Measurements from ENCODE around the gene FGF1.

The FGF1 gene

GRCh38 chr5:142617416-142618129 is 68.3 kb downstream of the FGF1 start:
- no peak overlapping the region for H3K4me3 ChIP-seq (ENCODE audit: low read depth in 1 of 2, low read length in 2 of 2)
- H3K27me3 ChIP-seq (ENCODE audit: control insufficient read depth in 1 of 2, insufficient read depth in 2 of 2, low read length in 2 of 2): no peaks in the 10 kb centered on the region
- no peak overlapping the region for H3K27ac ChIP-seq (ENCODE audit: low read depth, low read length)
- H3K36me3 ChIP-seq (ENCODE audit: control insufficient read depth in 1 of 2, insufficient read depth in 2 of 2, low read length in 2 of 2): no peaks in the 10 kb centered on the region
- H3K9ac ChIP-seq (ENCODE audit: low read depth in 1 of 2, low read length in 2 of 2): no peak overlapping the region
- H3K9me3 ChIP-seq (ENCODE audit: control insufficient read depth in 1 of 2, low read length in 2 of 2): no peaks in the 10 kb centered on the region
- no peaks in the 10 kb centered on the region for H3K4me1 ChIP-seq (ENCODE audit: control insufficient read depth in 1 of 2, insufficient read depth in 2 of 2, low read length in 2 of 2)

DNA sequence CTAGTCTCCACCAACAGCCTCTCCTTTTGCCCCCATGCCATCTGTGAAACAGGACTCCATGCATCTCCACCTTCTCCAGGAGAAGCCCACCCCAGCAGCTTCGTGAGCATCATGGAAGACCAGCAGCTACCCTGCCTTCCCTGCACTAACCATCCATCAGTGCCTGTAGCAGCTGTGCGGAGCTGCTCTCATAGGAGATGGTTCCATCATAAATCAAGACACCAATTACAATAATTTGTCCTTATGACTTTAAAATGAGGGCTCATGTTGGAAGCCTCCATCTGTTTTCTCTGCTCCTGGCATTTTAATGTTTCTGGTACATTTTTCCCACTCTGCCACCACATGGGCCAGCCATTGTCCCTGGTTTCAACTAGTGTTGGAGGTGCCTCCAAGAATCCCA is 69.9 kb downstream of the FGF1 start:
- Histone ChIP-seq H3K9ac (ENCODE audit: low read depth in 1 of 2, low read length in 2 of 2) (no peak overlapping the region), H3K27me3 (ENCODE audit: control insufficient read depth in 1 of 2, insufficient read depth in 2 of 2, low read length in 2 of 2) (no peaks in the 10 kb centered on the region)

DNA sequence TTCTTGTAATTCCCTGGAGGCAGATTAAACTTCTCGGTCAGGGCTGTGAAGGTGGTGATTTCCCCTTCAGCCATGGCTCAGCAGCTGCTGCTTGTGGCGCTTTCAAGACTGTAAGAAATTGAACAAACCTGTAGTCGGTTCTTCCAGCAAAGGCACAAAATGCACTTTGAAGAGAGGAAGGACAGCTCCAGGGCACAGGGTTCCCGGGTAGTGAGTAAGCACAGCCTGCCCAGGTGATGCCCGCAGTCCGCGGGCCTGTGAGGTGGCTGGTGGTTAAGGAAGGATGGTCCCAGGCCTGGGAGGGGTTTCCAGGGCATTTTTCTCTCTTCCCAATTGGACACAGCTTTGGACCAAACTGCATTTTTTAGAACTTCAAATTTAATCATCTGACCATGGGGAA is 71.8 kb downstream of the FGF1 start:
- no peaks in the 10 kb centered on the region for H3K27me3 ChIP-seq (ENCODE audit: control insufficient read depth in 1 of 2, insufficient read depth in 2 of 2, low read length in 2 of 2)
- H3K9ac ChIP-seq (ENCODE audit: low read depth in 1 of 2, low read length in 2 of 2): no peak overlapping the region
- no peaks in the 10 kb centered on the region for H3K9me3 ChIP-seq (ENCODE audit: control insufficient read depth in 1 of 2, low read length in 2 of 2)
- H3K27ac ChIP-seq (ENCODE audit: low read depth, low read length): no peak overlapping the region
- H3K4me1 ChIP-seq (ENCODE audit: control insufficient read depth in 1 of 2, insufficient read depth in 2 of 2, low read length in 2 of 2): no peaks in the 10 kb centered on the region
- H3K4me3 ChIP-seq (ENCODE audit: low read depth in 1 of 2, low read length in 2 of 2): no peak overlapping the region
- H3K36me3 ChIP-seq (ENCODE audit: control insufficient read depth in 1 of 2, insufficient read depth in 2 of 2, low read length in 2 of 2): no peaks in the 10 kb centered on the region

More for the DNA sequence above, 69.9 kb downstream of the FGF1 start:
- Histone ChIP-seq H3K27ac (ENCODE audit: low read depth, low read length) (no peak overlapping the region), H3K9me3 (ENCODE audit: control insufficient read depth in 1 of 2, low read length in 2 of 2) (no peaks in the 10 kb centered on the region), H3K4me3 (ENCODE audit: low read depth in 1 of 2, low read length in 2 of 2) (no peak overlapping the region), H3K4me1 (ENCODE audit: control insufficient read depth in 1 of 2, insufficient read depth in 2 of 2, low read length in 2 of 2) (no peaks in the 10 kb centered on the region), H3K36me3 (ENCODE audit: control insufficient read depth in 1 of 2, insufficient read depth in 2 of 2, low read length in 2 of 2) (no peaks in the 10 kb centered on the region)

- Histone ChIP-seq H3K9ac (ENCODE audit: low read depth in 1 of 2, low read length in 2 of 2) (no peak overlapping the region), H3K27me3 (ENCODE audit: control insufficient read depth in 1 of 2, insufficient read depth in 2 of 2, low read length in 2 of 2) (no peaks in the 10 kb centered on the region), H3K9me3 (ENCODE audit: control insufficient read depth in 1 of 2, low read length in 2 of 2) (no peaks in the 10 kb centered on the region), H3K27ac (ENCODE audit: low read depth, low read length) (no peak overlapping the region), H3K36me3 (ENCODE audit: control insufficient read depth in 1 of 2, insufficient read depth in 2 of 2, low read length in 2 of 2) (no peaks in the 10 kb centered on the region), H3K4me1 (ENCODE audit: control insufficient read depth in 1 of 2, insufficient read depth in 2 of 2, low read length in 2 of 2) (no peaks in the 10 kb centered on the region), H3K4me3 (ENCODE audit: low read depth in 1 of 2, low read length in 2 of 2) (no peak overlapping the region)
Measured at GRCh38 chr5:142613271-142613671, 72.6 kb downstream of the FGF1 start.

DNA sequence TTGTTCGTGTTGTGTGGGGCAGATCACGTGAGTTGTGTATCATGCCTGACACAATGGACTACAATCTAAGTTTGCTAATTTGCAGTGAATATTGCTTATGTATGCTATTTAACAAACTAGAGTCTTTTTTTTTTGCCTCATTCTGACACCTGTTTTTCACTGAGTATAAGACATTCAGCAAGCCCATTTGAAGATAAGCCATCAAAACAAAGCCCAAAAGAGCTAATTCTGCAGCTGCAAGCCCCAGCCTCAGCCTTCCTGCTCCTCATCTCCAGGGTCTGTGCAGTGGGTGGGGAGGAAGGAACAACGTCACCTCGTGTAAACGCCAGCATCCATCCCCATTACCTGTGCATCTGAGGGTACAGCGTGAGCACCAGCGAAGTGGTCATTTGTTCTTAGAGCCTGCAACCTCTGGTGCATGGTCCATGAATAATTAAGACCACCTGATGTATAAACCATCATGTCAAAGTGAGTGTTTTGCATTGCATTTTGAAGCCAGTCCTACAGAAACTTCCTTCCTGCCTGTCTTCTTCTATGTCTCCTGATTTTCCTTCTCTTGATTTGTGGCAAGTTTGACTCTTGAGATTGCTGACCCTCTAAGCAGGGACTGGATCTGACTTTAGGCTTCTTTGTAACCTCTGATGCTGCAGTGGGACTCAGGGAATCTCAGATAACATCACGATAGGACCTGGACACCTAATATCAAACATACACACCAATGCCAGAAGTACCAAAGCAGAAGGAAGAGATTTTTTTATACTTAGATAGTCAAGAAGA is 73.2 kb downstream of the FGF1 start:
- peaks cover 0 to 3% of the 10 kb centered on the region in 2 donors for H3K27me3 ChIP-seq (ENCODE audit: control insufficient read depth in 1 of 2, insufficient read depth in 2 of 2, low read length in 2 of 2)
- H3K9me3 ChIP-seq (ENCODE audit: control insufficient read depth in 1 of 2, low read length in 2 of 2): no peaks in the 10 kb centered on the region
- no peaks in the 10 kb centered on the region for H3K36me3 ChIP-seq (ENCODE audit: control insufficient read depth in 1 of 2, insufficient read depth in 2 of 2, low read length in 2 of 2)
- no peak overlapping the region for H3K27ac ChIP-seq (ENCODE audit: low read depth, low read length)
- H3K4me3 ChIP-seq (ENCODE audit: low read depth in 1 of 2, low read length in 2 of 2): no peak overlapping the region
- no peak overlapping the region for H3K9ac ChIP-seq (ENCODE audit: low read depth in 1 of 2, low read length in 2 of 2)
- H3K4me1 ChIP-seq (ENCODE audit: control insufficient read depth in 1 of 2, insufficient read depth in 2 of 2, low read length in 2 of 2): no peaks in the 10 kb centered on the region

GRCh38 chr5:142611154-142611553 is 74.7 kb downstream of the FGF1 start:
- Histone ChIP-seq H3K9ac (ENCODE audit: low read depth in 1 of 2, low read length in 2 of 2) (no peak overlapping the region), H3K4me3 (ENCODE audit: low read depth in 1 of 2, low read length in 2 of 2) (no peak overlapping the region), H3K36me3 (ENCODE audit: control insufficient read depth in 1 of 2, insufficient read depth in 2 of 2, low read length in 2 of 2) (no peaks in the 10 kb centered on the region), H3K4me1 (ENCODE audit: control insufficient read depth in 1 of 2, insufficient read depth in 2 of 2, low read length in 2 of 2) (no peaks in the 10 kb centered on the region), H3K9me3 (ENCODE audit: control insufficient read depth in 1 of 2, low read length in 2 of 2) (no peaks in the 10 kb centered on the region), H3K27me3 (ENCODE audit: control insufficient read depth in 1 of 2, insufficient read depth in 2 of 2, low read length in 2 of 2) (peaks cover 0 to 3% of the 10 kb centered on the region in 2 donors), H3K27ac (ENCODE audit: low read depth, low read length) (no peak overlapping the region)

DNA sequence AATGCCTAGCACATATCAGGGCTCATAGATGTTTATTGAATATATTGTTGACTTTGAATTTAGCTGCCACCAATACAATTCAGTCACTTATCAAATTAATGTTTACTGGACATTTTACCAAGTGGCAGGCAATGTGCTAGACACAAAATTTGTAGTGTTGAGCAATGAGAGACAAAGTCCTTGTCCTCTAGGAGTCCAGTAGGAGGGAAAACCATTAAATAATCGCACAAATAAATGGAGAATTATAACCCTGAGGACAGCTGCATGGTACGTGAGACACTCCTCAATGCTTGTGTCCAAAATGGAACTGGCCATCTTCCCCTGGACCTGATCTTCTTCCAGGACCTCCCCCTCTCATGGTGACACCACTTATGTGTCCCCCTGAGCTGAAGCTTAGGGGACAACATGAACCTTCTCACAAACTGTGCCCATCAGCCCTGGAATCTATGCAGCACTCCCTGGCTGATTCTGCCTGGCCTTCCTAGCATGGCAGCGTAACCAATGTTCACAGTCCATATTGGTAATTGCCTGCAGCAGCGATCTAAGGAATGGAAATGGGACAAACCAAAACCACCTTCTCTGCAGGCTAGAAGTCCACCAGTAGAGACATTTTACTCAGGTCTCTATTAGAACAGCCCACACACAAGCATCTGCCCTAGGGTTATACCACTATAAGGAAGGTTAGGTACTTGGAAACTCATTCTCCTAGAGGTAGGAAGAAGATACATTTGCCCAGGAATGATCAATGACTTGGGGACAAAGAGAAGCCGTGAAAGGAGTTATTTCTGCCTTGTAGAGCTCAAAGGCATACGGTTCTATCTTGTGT is 75.5 kb downstream of the FGF1 start:
- Histone ChIP-seq H3K4me1 (ENCODE audit: control insufficient read depth in 1 of 2, insufficient read depth in 2 of 2, low read length in 2 of 2) (no peaks in the 10 kb centered on the region), H3K9ac (ENCODE audit: low read depth in 1 of 2, low read length in 2 of 2) (no peak overlapping the region), H3K9me3 (ENCODE audit: control insufficient read depth in 1 of 2, low read length in 2 of 2) (no peaks in the 10 kb centered on the region), H3K36me3 (ENCODE audit: control insufficient read depth in 1 of 2, insufficient read depth in 2 of 2, low read length in 2 of 2) (no peaks in the 10 kb centered on the region), H3K27ac (ENCODE audit: low read depth, low read length) (no peak overlapping the region), H3K27me3 (ENCODE audit: control insufficient read depth in 1 of 2, insufficient read depth in 2 of 2, low read length in 2 of 2) (peaks cover 0 to 3% of the 10 kb centered on the region in 2 donors), H3K4me3 (ENCODE audit: low read depth in 1 of 2, low read length in 2 of 2) (no peak overlapping the region)

GRCh38 chr5:142609142-142609541 is 76.7 kb downstream of the FGF1 start:
- no peak overlapping the region for H3K27ac ChIP-seq (ENCODE audit: low read depth, low read length)
- peaks cover 0 to 3% of the 10 kb centered on the region in 2 donors for H3K27me3 ChIP-seq (ENCODE audit: control insufficient read depth in 1 of 2, insufficient read depth in 2 of 2, low read length in 2 of 2)

GRCh38 chr5:142608081-142608480 is 77.8 kb downstream of the FGF1 start:
- Histone ChIP-seq H3K4me3 (ENCODE audit: low read depth in 1 of 2, low read length in 2 of 2) (no peak overlapping the region), H3K9ac (ENCODE audit: low read depth in 1 of 2, low read length in 2 of 2) (no peak overlapping the region), H3K4me1 (ENCODE audit: control insufficient read depth in 1 of 2, insufficient read depth in 2 of 2, low read length in 2 of 2) (no peaks in the 10 kb centered on the region), H3K9me3 (ENCODE audit: control insufficient read depth in 1 of 2, low read length in 2 of 2) (no peaks in the 10 kb centered on the region), H3K27me3 (ENCODE audit: control insufficient read depth in 1 of 2, insufficient read depth in 2 of 2, low read length in 2 of 2) (peaks cover 0 to 3% of the 10 kb centered on the region in 2 donors), H3K36me3 (ENCODE audit: control insufficient read depth in 1 of 2, insufficient read depth in 2 of 2, low read length in 2 of 2) (no peaks in the 10 kb centered on the region), H3K27ac (ENCODE audit: low read depth, low read length) (no peak overlapping the region)

More at GRCh38 chr5:142609142-142609541, 76.7 kb downstream of the FGF1 start:
- Histone ChIP-seq H3K9me3 (ENCODE audit: control insufficient read depth in 1 of 2, low read length in 2 of 2) (no peaks in the 10 kb centered on the region), H3K9ac (ENCODE audit: low read depth in 1 of 2, low read length in 2 of 2) (no peak overlapping the region), H3K4me1 (ENCODE audit: control insufficient read depth in 1 of 2, insufficient read depth in 2 of 2, low read length in 2 of 2) (no peaks in the 10 kb centered on the region), H3K36me3 (ENCODE audit: control insufficient read depth in 1 of 2, insufficient read depth in 2 of 2, low read length in 2 of 2) (no peaks in the 10 kb centered on the region), H3K4me3 (ENCODE audit: low read depth in 1 of 2, low read length in 2 of 2) (no peak overlapping the region)

DNA sequence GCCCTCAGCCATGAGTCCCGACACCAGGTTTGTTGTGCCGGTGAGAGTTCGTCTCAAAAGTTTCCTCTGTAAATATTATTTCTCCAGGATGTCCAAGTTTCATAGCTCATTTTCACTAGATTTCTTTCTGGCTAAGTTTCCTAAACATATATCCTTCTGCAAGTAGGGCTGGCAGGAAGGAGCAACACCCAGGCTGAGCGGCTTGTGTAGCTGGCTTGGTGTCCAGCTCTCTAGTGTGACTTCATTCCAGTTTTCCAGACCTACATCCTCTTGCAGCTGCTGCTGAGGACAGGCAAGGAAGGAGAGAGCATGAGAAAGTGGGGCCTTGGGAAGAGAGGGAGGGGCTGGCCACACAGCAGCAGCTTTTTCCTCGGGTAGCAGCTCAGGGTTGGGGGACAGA is 80.3 kb downstream of the FGF1 start:
- Histone ChIP-seq H3K36me3 (ENCODE audit: control insufficient read depth in 1 of 2, insufficient read depth in 2 of 2, low read length in 2 of 2) (no peaks in the 10 kb centered on the region), H3K9ac (ENCODE audit: low read depth in 1 of 2, low read length in 2 of 2) (no peak overlapping the region), H3K9me3 (ENCODE audit: control insufficient read depth in 1 of 2, low read length in 2 of 2) (no peaks in the 10 kb centered on the region), H3K4me1 (ENCODE audit: control insufficient read depth in 1 of 2, insufficient read depth in 2 of 2, low read length in 2 of 2) (no peaks in the 10 kb centered on the region), H3K27me3 (ENCODE audit: control insufficient read depth in 1 of 2, insufficient read depth in 2 of 2, low read length in 2 of 2) (peaks cover 0 to 3% of the 10 kb centered on the region in 2 donors), H3K4me3 (ENCODE audit: low read depth in 1 of 2, low read length in 2 of 2) (no peak overlapping the region), H3K27ac (ENCODE audit: low read depth, low read length) (no peak overlapping the region)
